VCaP (cell line): Measurements from ENCODE around the gene FOXO3.

Experiments
- H3K27ac ChIP-seq: fragments of 450-650 bp; 2 replicates; pipeline ENCODE4 v1.5.1; 2017
- TF ChIP-seq, protein P1 (sequence below): fragments of 450-650 bp; conservative IDR thresholded peaks from 2 replicates; pipeline ENCODE4 v1.5.1; 2017; ENCODE audit warnings: mild to moderate bottlenecking, moderate library complexity

The FOXO3 gene

DNA sequence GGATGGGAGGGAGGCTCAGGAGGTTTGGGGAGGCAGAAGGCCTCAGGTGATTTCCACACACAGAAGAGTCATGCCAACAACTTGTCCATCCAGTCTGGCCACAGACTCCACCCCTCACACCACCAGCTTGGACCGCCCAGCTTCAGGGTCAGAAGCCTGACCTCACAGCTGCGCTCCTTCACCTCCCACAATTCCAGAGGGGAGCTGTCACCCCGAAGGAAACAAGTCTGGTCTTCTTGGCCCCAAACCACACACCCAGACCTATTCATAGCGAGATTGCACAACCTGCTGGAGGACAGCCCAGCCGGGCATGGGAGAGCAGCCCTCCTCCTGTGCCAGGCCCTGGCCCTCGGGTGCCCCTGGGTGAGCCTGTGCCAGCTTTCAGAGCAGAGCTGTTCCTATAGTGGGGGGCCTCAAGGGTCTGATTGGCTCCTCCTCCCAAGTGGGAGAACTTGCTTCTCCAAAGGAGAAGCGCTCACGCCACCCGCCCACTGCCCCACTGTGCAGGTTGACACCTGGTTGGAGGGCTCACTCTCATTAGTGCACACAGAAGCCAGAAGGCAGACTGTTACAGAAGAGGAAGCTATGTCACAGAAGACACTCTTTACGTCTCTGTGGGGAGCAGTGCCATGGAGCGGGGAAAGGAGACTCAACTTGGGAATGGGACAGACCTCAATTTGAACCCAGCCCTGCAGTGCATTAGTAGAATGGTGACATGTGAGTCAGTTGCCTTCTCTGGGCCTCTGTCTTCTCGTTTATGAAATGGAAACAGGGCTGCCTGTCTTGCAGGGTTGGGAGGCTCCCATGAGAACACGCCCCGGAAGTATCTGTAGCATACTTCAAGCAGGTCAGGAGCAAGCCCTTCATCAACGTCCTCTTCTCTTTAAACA lies 128.8 kb downstream of the FOXO3 start:
- TF ChIP-seq, protein P1, sequence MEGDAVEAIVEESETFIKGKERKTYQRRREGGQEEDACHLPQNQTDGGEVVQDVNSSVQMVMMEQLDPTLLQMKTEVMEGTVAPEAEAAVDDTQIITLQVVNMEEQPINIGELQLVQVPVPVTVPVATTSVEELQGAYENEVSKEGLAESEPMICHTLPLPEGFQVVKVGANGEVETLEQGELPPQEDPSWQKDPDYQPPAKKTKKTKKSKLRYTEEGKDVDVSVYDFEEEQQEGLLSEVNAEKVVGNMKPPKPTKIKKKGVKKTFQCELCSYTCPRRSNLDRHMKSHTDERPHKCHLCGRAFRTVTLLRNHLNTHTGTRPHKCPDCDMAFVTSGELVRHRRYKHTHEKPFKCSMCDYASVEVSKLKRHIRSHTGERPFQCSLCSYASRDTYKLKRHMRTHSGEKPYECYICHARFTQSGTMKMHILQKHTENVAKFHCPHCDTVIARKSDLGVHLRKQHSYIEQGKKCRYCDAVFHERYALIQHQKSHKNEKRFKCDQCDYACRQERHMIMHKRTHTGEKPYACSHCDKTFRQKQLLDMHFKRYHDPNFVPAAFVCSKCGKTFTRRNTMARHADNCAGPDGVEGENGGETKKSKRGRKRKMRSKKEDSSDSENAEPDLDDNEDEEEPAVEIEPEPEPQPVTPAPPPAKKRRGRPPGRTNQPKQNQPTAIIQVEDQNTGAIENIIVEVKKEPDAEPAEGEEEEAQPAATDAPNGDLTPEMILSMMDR: no peak
- H3K27ac ChIP-seq: no peak overlapping the region

DNA sequence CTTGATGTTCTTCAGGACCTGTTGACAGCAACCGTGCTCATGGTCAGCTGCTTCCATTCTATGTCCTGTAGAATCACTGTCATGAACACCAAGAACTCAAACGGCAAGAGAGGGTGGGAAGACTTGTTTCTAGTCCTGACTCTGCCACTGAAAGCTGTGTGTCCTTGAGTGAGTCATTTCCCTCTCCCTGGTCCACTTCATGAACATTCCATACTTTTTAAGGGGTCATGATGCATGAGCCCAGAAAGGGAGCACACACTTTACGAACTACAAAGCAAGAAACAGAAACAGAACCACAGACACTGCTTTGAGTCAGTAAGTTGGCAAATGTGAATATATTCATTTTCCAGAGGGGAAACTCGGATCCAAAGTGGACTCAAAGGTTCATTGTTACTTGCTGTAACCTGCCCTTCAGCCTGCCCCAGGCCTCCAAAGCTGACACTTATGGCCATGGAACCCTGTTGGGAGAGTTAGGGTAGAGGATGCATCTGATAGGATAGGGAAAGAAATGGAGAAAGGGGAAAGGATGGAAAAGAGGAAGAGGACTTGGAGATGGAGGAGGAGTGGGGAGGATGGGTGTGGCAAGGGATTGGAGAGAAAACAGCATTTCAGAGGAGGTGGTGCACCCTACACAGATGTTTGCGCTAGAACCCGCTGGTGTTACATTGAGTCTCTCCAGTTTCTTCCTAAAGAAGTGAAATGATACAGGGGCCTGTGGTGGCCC lies 129.8 kb downstream of the FOXO3 start:
- TF ChIP-seq, protein P1: no peak
- no peak overlapping the region for H3K27ac ChIP-seq

DNA sequence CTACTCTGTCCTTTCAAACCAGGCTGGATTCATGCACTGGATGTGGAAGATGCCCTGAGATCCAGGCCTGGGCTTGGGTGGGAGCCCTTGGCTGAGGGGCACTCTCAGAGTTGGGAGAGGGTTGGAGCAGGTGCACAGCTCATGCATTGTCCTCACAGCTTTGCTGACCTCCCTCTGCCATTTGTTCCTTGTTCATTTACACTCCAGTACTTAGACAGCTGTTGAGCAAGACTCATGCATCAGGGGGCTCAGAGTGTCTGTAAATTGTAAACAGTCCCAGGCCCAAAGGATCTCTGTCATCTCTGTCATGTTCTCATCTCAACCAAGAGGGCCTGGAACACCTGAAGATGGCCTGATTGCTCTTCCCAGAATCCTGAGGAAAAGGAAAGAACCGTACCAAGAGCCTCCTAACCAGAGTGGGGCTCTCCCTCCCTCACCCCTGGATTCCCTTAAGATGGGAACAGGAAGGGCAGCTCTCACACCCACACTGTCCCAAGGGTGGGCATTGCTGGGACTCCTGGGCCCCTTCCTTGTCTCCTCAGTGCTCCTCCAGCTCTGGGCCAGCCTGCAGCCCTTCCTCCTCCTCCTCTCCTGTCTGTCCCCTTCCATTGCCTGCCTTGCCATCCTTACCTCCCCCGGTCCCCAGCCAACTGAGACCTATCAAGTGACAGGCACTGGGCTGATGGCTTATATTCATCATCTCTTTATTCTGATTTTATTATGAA lies 132.9 kb downstream of the FOXO3 start:
- no peak overlapping the region for H3K27ac ChIP-seq
- TF ChIP-seq, protein P1: no peak

GRCh38 chr6:108694816-108695215 lies 134.1 kb downstream of the FOXO3 start:
- TF ChIP-seq, protein P1: no peak
- H3K27ac ChIP-seq: no peak overlapping the region

- TF ChIP-seq, protein P1: no peak
- no peak overlapping the region for H3K27ac ChIP-seq
These were observed 136.9 kb downstream of the FOXO3 start for GRCh38 chr6:108697561-108698161.

GRCh38 chr6:108698593-108699289 lies 138.0 kb downstream of the FOXO3 start:
- peak overlapping the region; percentile 38; the same call in 1 of the 2 replicates for H3K27ac ChIP-seq
- TF ChIP-seq, protein P1: no peak
